ENCODE data around the gene TSPAN10.

TSPAN10 gene

GRCh38 chr17:81691608-81692007, 54.6 kb downstream of the TSPAN10 start:
- no peak for TF ChIP-seq CTCF (IDR thresholded peaks at IDR 0.05; ENCODE audit: control insufficient read depth, extremely low read depth, insufficient read depth)
- no peak overlapping the region for H3K4me3 ChIP-seq (ENCODE audit: low read depth, low read length)
- no peak for DNase-seq (ENCODE audit: low read depth)

GRCh38 chr17:81693509-81694210, 56.7 kb downstream of the TSPAN10 start:
- 0 out of 2 replicates have a peak, but pooled peaks have one; percentile 7 for TF ChIP-seq CTCF (IDR thresholded peaks at IDR 0.05; ENCODE audit: control insufficient read depth, extremely low read depth, insufficient read depth)
- no peak overlapping the region for H3K4me3 ChIP-seq (ENCODE audit: low read depth, low read length)
- DNase-seq (ENCODE audit: low read depth) = no peak

- no peak overlapping the region for H3K4me3 ChIP-seq (ENCODE audit: low read depth, low read length)
- no peak for DNase-seq (ENCODE audit: low read depth)
- TF ChIP-seq CTCF (IDR thresholded peaks at IDR 0.05; ENCODE audit: control insufficient read depth, extremely low read depth, insufficient read depth) = no peak
Measured at GRCh38 chr17:81694810-81695209, 57.8 kb downstream of the TSPAN10 start.

GRCh38 chr17:81695211-81695610, 58.2 kb downstream of the TSPAN10 start:
- no peak for DNase-seq (ENCODE audit: low read depth)
- H3K4me3 ChIP-seq (ENCODE audit: low read depth, low read length) = no peak overlapping the region
- TF ChIP-seq CTCF (IDR thresholded peaks at IDR 0.05; ENCODE audit: control insufficient read depth, extremely low read depth, insufficient read depth) = no peak

- no peak overlapping the region for H3K4me3 ChIP-seq (ENCODE audit: low read depth, low read length)
- no peak for TF ChIP-seq CTCF (IDR thresholded peaks at IDR 0.05; ENCODE audit: control insufficient read depth, extremely low read depth, insufficient read depth)
- DNase-seq (ENCODE audit: low read depth) = no peak
Measured at GRCh38 chr17:81695801-81696200, 58.8 kb downstream of the TSPAN10 start.

- no peak for DNase-seq (ENCODE audit: low read depth)
- no peak overlapping the region for H3K4me3 ChIP-seq (ENCODE audit: low read depth, low read length)
- TF ChIP-seq CTCF (IDR thresholded peaks at IDR 0.05; ENCODE audit: control insufficient read depth, extremely low read depth, insufficient read depth) = no peak
Measured at GRCh38 chr17:81696218-81696941, 59.4 kb downstream of the TSPAN10 start.

All from LNCaP clone FGC (cell line).